ENCODE data around the gene SLC16A11. TPM values are rescaled to one million over a fixed set of nuclear protein-coding genes. Genes with fewer than 3 reads are reported as not detected.
A peak's percentile ranks its signal among the peaks of the same experiment; 100 is the strongest.

SLC16A11 gene
- total RNA-seq, 4 donors from 2014 or later: 0.31 to 0.78 TPM; not detected in 2

DNA sequence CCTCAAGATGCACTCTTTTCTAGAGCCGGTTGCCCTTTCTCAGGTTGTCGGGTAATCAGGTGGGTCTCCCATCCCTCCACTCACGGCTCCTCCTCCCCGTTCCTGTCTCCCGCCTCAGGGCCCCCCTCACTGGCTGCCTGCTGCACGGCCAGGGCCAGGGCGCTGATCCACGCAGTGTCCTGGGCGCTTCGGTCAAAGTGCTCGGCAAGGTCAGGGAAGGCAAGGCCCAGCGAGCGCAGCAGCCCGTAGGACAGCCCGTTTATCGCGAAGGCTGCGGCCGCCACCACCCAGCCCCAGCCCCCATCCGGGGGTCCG, 753 bp downstream of the SLC16A11 start:
- in situ Hi-C loops (cut with MboI; ENCODE audit: low sequenced_read_pairs in 4 of 4): loop anchor here in 1 of 4 donors (25.0 kb wide), 1 partner anchor 294 kb away; the partner anchor contains the start of genes ACAP1 and NEURL4
- Histone ChIP-seq H3K4me3 (peak overlapping the region; percentile 45 to 55 (median 53)), H3K27ac (peak overlapping the region in 3 of 4 donors; percentile 32 to 57 (median 51)), H3K9me3 (no peaks in the 10 kb centered on the region), H3K4me1 (peaks cover 10 to 12% of the 10 kb centered on the region in 2 donors), H3K27me3 (peaks cover 21 to 30% (median 29%) of the 10 kb centered on the region in 3 donors), H3K36me3 (no peaks in the 10 kb centered on the region)
- intact Hi-C loops (cut with DNase I; ENCODE audit: low total_unique reads): loop anchor here (10.0 kb wide), 1 partner anchor 302 kb away; no protein-coding TSS in a partner anchor
- ATAC-seq: no peak
- TF ChIP-seq, protein P1, sequence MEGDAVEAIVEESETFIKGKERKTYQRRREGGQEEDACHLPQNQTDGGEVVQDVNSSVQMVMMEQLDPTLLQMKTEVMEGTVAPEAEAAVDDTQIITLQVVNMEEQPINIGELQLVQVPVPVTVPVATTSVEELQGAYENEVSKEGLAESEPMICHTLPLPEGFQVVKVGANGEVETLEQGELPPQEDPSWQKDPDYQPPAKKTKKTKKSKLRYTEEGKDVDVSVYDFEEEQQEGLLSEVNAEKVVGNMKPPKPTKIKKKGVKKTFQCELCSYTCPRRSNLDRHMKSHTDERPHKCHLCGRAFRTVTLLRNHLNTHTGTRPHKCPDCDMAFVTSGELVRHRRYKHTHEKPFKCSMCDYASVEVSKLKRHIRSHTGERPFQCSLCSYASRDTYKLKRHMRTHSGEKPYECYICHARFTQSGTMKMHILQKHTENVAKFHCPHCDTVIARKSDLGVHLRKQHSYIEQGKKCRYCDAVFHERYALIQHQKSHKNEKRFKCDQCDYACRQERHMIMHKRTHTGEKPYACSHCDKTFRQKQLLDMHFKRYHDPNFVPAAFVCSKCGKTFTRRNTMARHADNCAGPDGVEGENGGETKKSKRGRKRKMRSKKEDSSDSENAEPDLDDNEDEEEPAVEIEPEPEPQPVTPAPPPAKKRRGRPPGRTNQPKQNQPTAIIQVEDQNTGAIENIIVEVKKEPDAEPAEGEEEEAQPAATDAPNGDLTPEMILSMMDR (IDR thresholded peaks at IDR 0.05 in 4 of 5, conservative IDR thresholded peaks at IDR 0.05 in 1 of 5): no peak
- no peak for TF ChIP-seq POLR2A (IDR thresholded peaks at IDR 0.05)
- DNase-seq: no peak

DNA sequence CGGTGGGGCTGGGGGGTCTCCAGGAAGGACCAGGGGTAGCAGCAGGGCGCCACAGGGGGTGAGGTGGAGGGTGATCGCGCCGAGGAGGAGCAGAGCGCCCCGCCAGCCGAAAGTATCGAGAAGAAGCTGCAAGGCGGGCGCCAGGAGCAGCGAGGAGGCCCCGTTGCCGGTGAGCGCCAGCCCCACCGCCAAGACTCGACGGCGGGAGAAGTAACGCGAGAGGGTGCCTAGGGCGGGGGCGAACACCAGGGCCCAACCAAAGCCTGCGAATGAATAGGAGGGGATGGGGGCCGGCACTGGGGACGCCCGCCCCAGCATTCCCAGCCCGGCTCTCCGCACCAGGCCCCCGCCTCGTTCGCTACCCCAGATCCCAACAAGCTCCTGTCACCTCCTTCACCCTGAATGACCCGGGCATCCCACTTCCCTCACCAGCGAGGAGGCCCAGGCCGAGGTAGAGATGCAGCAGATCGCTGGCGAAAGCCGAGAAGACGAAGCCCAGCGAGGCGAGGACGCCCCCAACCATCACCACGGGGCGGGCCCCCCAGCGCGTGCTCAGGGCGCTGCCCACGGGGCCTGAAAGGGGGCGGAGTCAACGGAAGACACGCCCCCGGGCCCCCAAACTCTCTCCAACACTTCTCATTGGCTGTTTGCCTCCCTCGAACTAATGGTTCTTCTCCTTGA, 1.3 kb downstream of the SLC16A11 start:
- intact Hi-C loops (cut with DNase I; ENCODE audit: low total_unique reads): loop anchor here (10.0 kb wide), 1 partner anchor 302 kb away; no protein-coding TSS in a partner anchor
- Histone ChIP-seq H3K36me3 (no peaks in the 10 kb centered on the region), H3K27me3 (peaks cover 21 to 30% (median 29%) of the 10 kb centered on the region in 3 donors), H3K9me3 (no peaks in the 10 kb centered on the region), H3K4me3 (peak overlapping the region; percentile 45 to 55 (median 53)), H3K4me1 (peaks cover 10 to 12% of the 10 kb centered on the region in 2 donors), H3K27ac (peak overlapping the region in 3 of 4 donors; percentile 32 to 57 (median 51))
- no peak for TF ChIP-seq POLR2A (IDR thresholded peaks at IDR 0.05)
- TF ChIP-seq, protein P1 (IDR thresholded peaks at IDR 0.05 in 4 of 5, conservative IDR thresholded peaks at IDR 0.05 in 1 of 5): no peak
- in situ Hi-C loops (cut with MboI; ENCODE audit: low sequenced_read_pairs in 4 of 4): loop anchor here in 1 of 4 donors (25.0 kb wide), 1 partner anchor 295 kb away; the partner anchor contains the start of genes ACAP1 and NEURL4
- ATAC-seq (no peak), DNase-seq (no peak)

DNA sequence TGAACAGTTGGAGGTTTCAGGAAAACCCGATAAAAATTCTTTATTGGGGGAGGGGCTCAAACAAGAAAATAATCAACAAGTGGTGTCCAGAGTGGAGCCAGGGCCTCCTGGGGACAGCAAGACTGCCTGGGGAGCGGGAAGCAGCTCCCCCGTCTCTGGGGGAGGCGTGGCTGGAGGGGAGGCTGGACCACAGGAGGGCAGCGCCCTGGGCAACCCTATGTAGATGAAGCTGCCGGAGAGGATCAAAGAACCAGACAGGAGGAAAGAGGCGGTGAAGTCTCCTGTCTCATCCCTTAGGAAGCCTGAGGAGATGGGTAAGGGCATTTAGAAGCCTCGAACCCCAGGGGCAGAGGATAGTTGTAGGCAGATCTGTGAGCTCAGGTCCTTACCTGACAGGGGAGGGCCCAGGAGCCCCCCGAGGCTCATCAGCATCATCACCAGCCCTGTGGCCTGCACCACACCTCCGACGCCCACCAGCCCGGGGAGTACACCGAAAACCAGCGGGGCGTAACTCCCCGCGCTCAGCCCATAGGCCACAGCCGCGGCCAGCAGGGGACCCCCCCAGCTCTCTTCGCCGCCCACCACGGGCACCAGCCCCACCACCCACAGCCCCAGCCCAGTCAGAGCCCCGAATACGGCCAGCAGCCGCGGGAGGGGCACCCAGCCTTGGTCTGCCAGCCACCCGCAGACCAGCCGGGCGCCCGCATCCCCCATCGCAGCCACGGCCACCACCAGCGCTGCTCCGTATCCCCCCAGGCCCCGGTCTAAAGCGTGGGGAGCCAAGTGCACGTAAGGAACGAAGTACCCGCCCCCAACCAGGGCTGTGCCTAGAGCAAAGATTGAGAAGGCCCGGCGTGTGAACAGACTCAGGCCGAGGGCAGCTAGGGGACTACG, 2.0 kb downstream of the SLC16A11 start:
- no peaks in the 10 kb centered on the region for H3K9me3 ChIP-seq
- peak overlapping the region in 1 of 4 donors; percentile 55 for H3K4me3 ChIP-seq
- intact Hi-C loops (cut with DNase I; ENCODE audit: low total_unique reads): loop anchor here (10.0 kb wide), 1 partner anchor 303 kb away; no protein-coding TSS in a partner anchor
- DNase-seq: no peak
- no peak for TF ChIP-seq POLR2A (IDR thresholded peaks at IDR 0.05)
- TF ChIP-seq, protein P1 (IDR thresholded peaks at IDR 0.05 in 4 of 5, conservative IDR thresholded peaks at IDR 0.05 in 1 of 5): no peak
- peak overlapping the region in 1 of 4 donors; percentile 28 for H3K27ac ChIP-seq
- in situ Hi-C loops (cut with MboI; ENCODE audit: low sequenced_read_pairs in 4 of 4): loop anchor here in 1 of 4 donors (25.0 kb wide), 1 partner anchor 295 kb away; the partner anchor contains the start of genes ACAP1 and NEURL4
- H3K27me3 ChIP-seq: peaks cover 21 to 30% (median 29%) of the 10 kb centered on the region in 3 donors
- H3K36me3 ChIP-seq: no peaks in the 10 kb centered on the region
- no peak for ATAC-seq
- H3K4me1 ChIP-seq: peaks cover 10 to 12% of the 10 kb centered on the region in 2 donors

DNA sequence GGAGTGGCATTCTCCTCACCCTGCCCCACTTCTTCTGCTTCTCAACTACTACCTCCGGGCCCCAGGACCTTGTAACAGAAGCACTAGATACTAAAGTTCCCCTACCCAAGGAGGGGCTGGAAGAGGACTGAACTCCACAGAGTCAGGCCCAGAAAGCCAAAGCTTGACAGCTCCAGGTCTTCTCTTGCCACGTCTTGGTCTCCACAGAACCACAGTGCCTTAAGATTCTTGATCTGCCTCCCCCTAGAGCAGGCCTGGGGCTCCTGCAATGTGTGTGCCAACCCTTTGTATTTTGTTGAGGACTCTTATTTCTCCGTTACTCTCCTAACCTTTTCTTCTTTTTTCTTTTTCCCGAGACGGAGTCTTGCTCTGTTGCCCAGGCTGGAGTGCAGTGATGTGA, 4.1 kb downstream of the SLC16A11 start:
- in situ Hi-C loops (cut with MboI; ENCODE audit: low sequenced_read_pairs in 4 of 4) (loop anchor here in 1 of 4 donors (25.0 kb wide), 1 partner anchor 297 kb away; the partner anchor contains the start of genes ACAP1 and NEURL4), intact Hi-C loops (cut with DNase I; ENCODE audit: low total_unique reads) (loop anchor here (10.0 kb wide), 1 partner anchor 305 kb away; no protein-coding TSS in a partner anchor)
- TF ChIP-seq, protein P1 (IDR thresholded peaks at IDR 0.05 in 4 of 5, conservative IDR thresholded peaks at IDR 0.05 in 1 of 5): no peak
- TF ChIP-seq POLR2A (IDR thresholded peaks at IDR 0.05): no peak
- DNase-seq (no peak), ATAC-seq (no peak)
- Histone ChIP-seq H3K9me3 (no peaks in the 10 kb centered on the region), H3K4me1 (peaks cover 16% of the 10 kb centered on the region in 2 donors), H3K27ac (no peak overlapping the region), H3K36me3 (no peaks in the 10 kb centered on the region), H3K4me3 (no peak overlapping the region), H3K27me3 (peaks cover 28 to 46% (median 45%) of the 10 kb centered on the region in 3 donors)
